ENCODE data around the gene SPDYE8. TPM values are rescaled to one million over a fixed set of nuclear protein-coding genes. Genes with fewer than 3 reads are reported as not detected.
"Not testable (repeated sequence)": the region's sequence is repeated elsewhere in the genome, so short reads cannot be mapped to it uniquely, and the experiment has no call there.

SPDYE8 gene, protein sequence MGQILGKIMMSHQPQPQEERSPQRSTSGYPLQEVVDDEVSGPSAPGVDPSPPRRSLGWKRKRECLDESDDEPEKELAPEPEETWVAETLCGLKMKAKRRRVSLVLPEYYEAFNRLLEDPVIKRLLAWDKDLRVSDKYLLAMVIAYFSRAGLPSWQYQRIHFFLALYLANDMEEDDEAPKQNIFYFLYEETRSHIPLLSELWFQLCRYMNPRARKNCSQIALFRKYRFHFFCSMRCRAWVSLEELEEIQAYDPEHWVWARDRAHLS
- not detected for total RNA-seq

- H3K27me3 ChIP-seq (replicated peaks; ENCODE audit: insufficient read depth); H3K9me3 ChIP-seq; intact Hi-C loops (cut with DNase I); H3K36me3 ChIP-seq; H3K27ac ChIP-seq; H3K4me3 ChIP-seq; H3K4me1 ChIP-seq (replicated peaks); DNase-seq (ENCODE audit: low spot score): not testable (repeated sequence)
- WGBS = no CpG with 5 or more reads among the region's 8 CpGs
These were observed at the start of gene SPDYE8 for GRCh38 chr7:73029666-73030065. Gene SPDYE8 (minus strand): TSS chr7:73029766. CDS start chr7:73027966, 1,800 bp downstream.

DNA sequence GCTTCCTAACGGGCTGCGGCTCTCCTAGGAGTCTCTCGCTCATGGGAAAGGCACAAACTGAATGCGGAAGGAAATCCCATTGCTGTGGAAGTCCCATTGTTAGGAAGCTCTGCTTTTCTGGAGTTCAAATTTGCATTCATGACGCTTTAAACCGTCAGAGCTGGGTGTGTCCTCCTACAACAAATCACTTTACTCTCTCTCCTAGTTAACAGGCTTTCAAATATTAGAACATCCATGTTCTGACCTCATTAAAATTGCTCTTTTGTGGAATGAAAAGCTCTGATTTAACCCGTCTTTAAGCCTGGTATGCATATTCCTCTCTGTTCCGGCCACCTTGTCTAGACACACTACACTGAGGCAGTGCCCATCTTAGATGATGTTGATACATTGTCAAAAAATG lies 28.2 kb upstream of the SPDYE8 start, which contains the start of gene SPDYE11:
Gene SPDYE11 (minus strand): TSS at position 101 of the 400 bp plus-strand sequence. CDS start 1,800 bp downstream, outside the sequence.
- H3K9me3 ChIP-seq; H3K4me3 ChIP-seq; H3K27me3 ChIP-seq (replicated peaks; ENCODE audit: insufficient read depth); DNase-seq (ENCODE audit: low spot score); H3K36me3 ChIP-seq; H3K27ac ChIP-seq; H3K4me1 ChIP-seq (replicated peaks); intact Hi-C loops (cut with DNase I): not testable (repeated sequence)
- no CpG with 5 or more reads among the region's 8 CpGs for WGBS

- DNase-seq (ENCODE audit: low spot score) = peak; percentile 3
- H3K4me3 ChIP-seq; H3K27ac ChIP-seq; H3K27me3 ChIP-seq (replicated peaks; ENCODE audit: insufficient read depth); H3K9me3 ChIP-seq; H3K36me3 ChIP-seq; H3K4me1 ChIP-seq (replicated peaks); intact Hi-C loops (cut with DNase I): not testable (repeated sequence)
- WGBS = 10% methylated on average over 10 of the region's 10 CpGs
These were observed 23.1 kb downstream of the SPDYE8 start for GRCh38 chr7:73006491-73006890.

GRCh38 chr7:73005693-73006447 lies 23.7 kb downstream of the SPDYE8 start:
- H3K4me1 ChIP-seq (replicated peaks); H3K36me3 ChIP-seq; H3K9me3 ChIP-seq; H3K27me3 ChIP-seq (replicated peaks; ENCODE audit: insufficient read depth); intact Hi-C loops (cut with DNase I): not testable (repeated sequence)
- Histone ChIP-seq H3K4me3 (peak overlapping the region; percentile 57 to 58), H3K27ac (peak overlapping the region; percentile 83 to 85)
- TF ChIP-seq POLR2AphosphoS5 (IDR thresholded peaks at IDR 0.05) (peak; percentile 87), POLR2A (IDR thresholded peaks at IDR 0.05) (peak; percentile 57)
- WGBS = 0% methylated on average over 20 of the region's 66 CpGs
- peak; percentile 79 for DNase-seq (ENCODE audit: low spot score)

DNA sequence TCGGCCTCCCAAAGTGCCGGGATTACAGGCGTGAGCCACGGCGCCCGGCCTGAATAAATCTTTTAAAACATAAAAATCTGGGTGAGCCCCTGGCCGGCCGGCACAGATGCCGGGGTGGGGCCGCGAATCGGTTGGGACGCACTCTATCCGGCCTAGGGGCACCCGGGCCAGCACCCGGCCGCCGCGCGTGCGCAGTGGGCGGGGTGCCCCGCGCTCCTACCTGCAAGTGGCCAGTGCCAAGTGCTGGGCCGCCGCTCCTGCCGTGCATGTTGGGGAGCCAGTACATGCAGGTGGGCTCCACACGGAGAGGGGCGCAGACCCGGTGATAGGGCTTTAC lies 24.2 kb downstream of the SPDYE8 start:
- intact Hi-C loops (cut with DNase I) = not testable (repeated sequence)
- H3K27ac ChIP-seq = peak overlapping the region; percentile 83 to 85

GRCh38 chr7:72997887-72998468 lies 31.6 kb downstream of the SPDYE8 start:
- H3K27me3 ChIP-seq (replicated peaks; ENCODE audit: insufficient read depth); H3K27ac ChIP-seq; intact Hi-C loops (cut with DNase I); DNase-seq (ENCODE audit: low spot score); H3K36me3 ChIP-seq; H3K4me1 ChIP-seq (replicated peaks); H3K4me3 ChIP-seq; H3K9me3 ChIP-seq: not testable (repeated sequence)
- no CpG with 5 or more reads among the region's 11 CpGs for WGBS

More for the DNA sequence above, 24.2 kb downstream of the SPDYE8 start:
- not testable (repeated sequence) for H3K27me3 ChIP-seq (replicated peaks; ENCODE audit: insufficient read depth); H3K9me3 ChIP-seq; H3K36me3 ChIP-seq; H3K4me1 ChIP-seq (replicated peaks)
- WGBS = 1% methylated on average over 14 of the region's 30 CpGs
- peak overlapping the region; percentile 57 to 58 for H3K4me3 ChIP-seq
- peak; percentile 60 for DNase-seq (ENCODE audit: low spot score)

GRCh38 chr7:72997447-72997846 lies 32.1 kb downstream of the SPDYE8 start:
- intact Hi-C loops (cut with DNase I); H3K27ac ChIP-seq; H3K4me1 ChIP-seq (replicated peaks); H3K4me3 ChIP-seq; H3K9me3 ChIP-seq; H3K36me3 ChIP-seq; DNase-seq (ENCODE audit: low spot score); H3K27me3 ChIP-seq (replicated peaks; ENCODE audit: insufficient read depth): not testable (repeated sequence)
- 64% methylated on average over 4 of the region's 8 CpGs for whole genome bisulfite sequencing

DNA sequence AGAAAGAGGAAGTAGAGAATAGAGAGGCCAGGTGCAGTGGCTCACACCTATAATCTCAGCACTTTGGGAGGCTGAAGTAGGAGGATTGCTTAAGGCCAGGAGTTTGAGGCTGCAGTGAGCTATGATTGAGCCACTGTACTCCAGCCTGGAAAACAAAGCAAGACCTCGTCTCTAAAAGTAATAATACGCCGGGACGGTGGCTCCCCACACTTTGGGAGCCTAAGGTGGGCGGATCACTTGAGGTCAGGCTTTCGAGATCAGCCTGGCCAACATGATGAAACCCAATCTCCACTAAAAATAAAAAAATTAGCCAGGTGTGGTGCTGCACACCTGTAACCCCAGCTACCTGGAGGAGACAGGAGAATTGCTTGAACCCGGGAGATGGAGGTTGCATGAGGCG lies 34.1 kb downstream of the SPDYE8 start:
- H3K27ac ChIP-seq; intact Hi-C loops (cut with DNase I); H3K4me1 ChIP-seq (replicated peaks): not testable (repeated sequence)

GRCh38 chr7:72990146-72990913 lies 39.2 kb downstream of the SPDYE8 start:
- H3K36me3 ChIP-seq; H3K27ac ChIP-seq; intact Hi-C loops (cut with DNase I); H3K4me3 ChIP-seq; H3K27me3 ChIP-seq (replicated peaks; ENCODE audit: insufficient read depth); H3K9me3 ChIP-seq; H3K4me1 ChIP-seq (replicated peaks); DNase-seq (ENCODE audit: low spot score): not testable (repeated sequence)
- WGBS = 18% methylated on average over 5 of the region's 14 CpGs

More for the DNA sequence above, 34.1 kb downstream of the SPDYE8 start:
- H3K27me3 ChIP-seq (replicated peaks; ENCODE audit: insufficient read depth); DNase-seq (ENCODE audit: low spot score); H3K36me3 ChIP-seq; H3K9me3 ChIP-seq; H3K4me3 ChIP-seq: not testable (repeated sequence)
- 100% methylated on average over 6 of the region's 8 CpGs for WGBS

GRCh38 chr7:72982084-72982483 lies 47.5 kb downstream of the SPDYE8 start:
- H3K27me3 ChIP-seq (replicated peaks; ENCODE audit: insufficient read depth); H3K27ac ChIP-seq; H3K36me3 ChIP-seq; H3K4me1 ChIP-seq (replicated peaks); H3K4me3 ChIP-seq; DNase-seq (ENCODE audit: low spot score); intact Hi-C loops (cut with DNase I); H3K9me3 ChIP-seq: not testable (repeated sequence)
- 94% methylated on average over 7 of the region's 11 CpGs for WGBS

- H3K27ac ChIP-seq; DNase-seq (ENCODE audit: low spot score); H3K4me1 ChIP-seq (replicated peaks); H3K36me3 ChIP-seq; intact Hi-C loops (cut with DNase I); H3K9me3 ChIP-seq; H3K4me3 ChIP-seq; H3K27me3 ChIP-seq (replicated peaks; ENCODE audit: insufficient read depth): not testable (repeated sequence)
- no CpG with 5 or more reads among the region's 6 CpGs for WGBS
These were observed 49.2 kb downstream of the SPDYE8 start for GRCh38 chr7:72980382-72980781.
